Epithelial cell of esophagus (primary cell): ENCODE results near the gene OR6Q1.

Source experiments
- DNase-seq: peaks from one replicate; pipeline ENCODE4 v3.0.0; 2010; ENCODE audit warnings: low read depth
- H3K4me3 ChIP-seq: 2 replicates; pipeline ENCODE4 v1.5.1; 2011; ENCODE audit warnings: mild to moderate bottlenecking, low read length, control low read depth
- TF ChIP-seq, protein P1 (sequence below): IDR thresholded peaks from 2 replicates; pipeline ENCODE4 v1.5.1; 2011; ENCODE audit warnings: low read depth, mild to moderate bottlenecking, low read length, control low read depth, inconsistent platforms; ENCODE audit not compliant: insufficient read depth; ENCODE audit errors: missing control alignments

OR6Q1 gene

DNA sequence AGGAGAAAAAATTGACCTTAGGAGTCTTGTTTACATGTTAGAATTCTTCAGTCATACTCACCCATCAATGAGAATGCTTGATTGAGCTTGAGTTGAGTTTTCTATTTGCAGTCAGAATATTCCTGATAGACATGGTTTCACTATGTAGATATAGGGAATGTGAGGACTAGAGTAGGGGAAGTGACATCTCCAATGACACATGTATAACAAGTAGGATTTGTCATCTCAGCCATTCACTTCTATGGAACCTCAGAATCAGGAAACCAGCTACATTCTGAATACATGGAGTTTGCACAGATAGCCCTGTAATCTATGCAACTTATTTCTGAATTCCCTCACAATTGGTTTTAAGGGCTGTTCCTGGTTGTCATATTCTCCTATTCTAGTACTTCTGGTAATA, 27.2 kb upstream of the OR6Q1 start:
- no peak overlapping the region for H3K4me3 ChIP-seq
- no peak for DNase-seq
- TF ChIP-seq, protein P1, sequence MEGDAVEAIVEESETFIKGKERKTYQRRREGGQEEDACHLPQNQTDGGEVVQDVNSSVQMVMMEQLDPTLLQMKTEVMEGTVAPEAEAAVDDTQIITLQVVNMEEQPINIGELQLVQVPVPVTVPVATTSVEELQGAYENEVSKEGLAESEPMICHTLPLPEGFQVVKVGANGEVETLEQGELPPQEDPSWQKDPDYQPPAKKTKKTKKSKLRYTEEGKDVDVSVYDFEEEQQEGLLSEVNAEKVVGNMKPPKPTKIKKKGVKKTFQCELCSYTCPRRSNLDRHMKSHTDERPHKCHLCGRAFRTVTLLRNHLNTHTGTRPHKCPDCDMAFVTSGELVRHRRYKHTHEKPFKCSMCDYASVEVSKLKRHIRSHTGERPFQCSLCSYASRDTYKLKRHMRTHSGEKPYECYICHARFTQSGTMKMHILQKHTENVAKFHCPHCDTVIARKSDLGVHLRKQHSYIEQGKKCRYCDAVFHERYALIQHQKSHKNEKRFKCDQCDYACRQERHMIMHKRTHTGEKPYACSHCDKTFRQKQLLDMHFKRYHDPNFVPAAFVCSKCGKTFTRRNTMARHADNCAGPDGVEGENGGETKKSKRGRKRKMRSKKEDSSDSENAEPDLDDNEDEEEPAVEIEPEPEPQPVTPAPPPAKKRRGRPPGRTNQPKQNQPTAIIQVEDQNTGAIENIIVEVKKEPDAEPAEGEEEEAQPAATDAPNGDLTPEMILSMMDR: no peak

DNA sequence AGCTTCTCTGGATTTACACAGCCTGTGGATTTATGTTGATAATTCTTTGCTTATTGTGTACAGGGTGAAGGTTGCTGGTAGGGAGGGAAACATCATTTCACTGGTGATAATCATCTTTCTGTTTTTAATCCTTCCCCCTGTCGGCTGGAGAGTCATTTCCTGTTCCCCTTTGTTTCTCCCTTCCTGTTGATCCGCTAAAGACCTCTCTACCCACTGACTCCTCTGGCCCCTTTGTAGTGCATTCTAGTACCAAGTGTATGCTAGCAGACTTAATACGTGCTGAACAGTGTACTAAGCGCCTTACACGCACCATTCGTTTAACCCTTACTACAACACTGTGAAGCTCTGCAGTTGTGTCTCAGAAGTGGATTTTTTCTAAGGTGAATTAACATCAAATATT, 26.1 kb upstream of the OR6Q1 start:
- no peak for DNase-seq
- TF ChIP-seq, protein P1: no peak
- H3K4me3 ChIP-seq: no peak overlapping the region

DNA sequence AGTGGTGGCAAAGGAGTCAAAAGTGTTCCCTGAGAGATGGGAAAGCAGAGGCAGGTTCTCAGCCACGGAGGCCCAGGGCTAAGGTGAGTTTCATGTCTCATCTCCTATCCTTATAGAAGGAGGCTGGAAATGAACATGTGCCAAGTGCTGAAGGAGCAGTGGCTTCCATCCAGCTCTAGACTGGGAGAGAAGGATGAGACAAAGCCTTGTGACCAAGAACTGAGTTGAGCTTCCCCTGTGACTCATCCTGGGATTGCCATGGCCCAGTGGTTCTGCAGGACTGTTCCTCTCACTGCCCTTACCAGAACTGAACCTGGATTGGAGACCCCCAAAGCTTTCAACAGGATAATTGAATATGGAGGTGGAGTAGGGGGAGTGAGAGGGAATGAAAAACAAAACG, 23.8 kb upstream of the OR6Q1 start:
- peak; percentile 71 for DNase-seq
- no peak overlapping the region for H3K4me3 ChIP-seq
- TF ChIP-seq, protein P1: no peak

GRCh38 chr11:58011771-58012170, 19.0 kb upstream of the OR6Q1 start:
- H3K4me3 ChIP-seq: no peak overlapping the region
- TF ChIP-seq, protein P1: no peak
- no peak for DNase-seq

- DNase-seq: no peak
- TF ChIP-seq, protein P1: no peak
- H3K4me3 ChIP-seq: no peak within 1 kb of the TSS
These were observed 7.3 kb upstream of the OR6Q1 start, which contains the start of gene OR9Q1 for GRCh38 chr11:58023435-58023931. Gene OR9Q1 (plus strand): TSS chr11:58023881. CDS start chr11:58179445, 155,564 bp downstream.

DNA sequence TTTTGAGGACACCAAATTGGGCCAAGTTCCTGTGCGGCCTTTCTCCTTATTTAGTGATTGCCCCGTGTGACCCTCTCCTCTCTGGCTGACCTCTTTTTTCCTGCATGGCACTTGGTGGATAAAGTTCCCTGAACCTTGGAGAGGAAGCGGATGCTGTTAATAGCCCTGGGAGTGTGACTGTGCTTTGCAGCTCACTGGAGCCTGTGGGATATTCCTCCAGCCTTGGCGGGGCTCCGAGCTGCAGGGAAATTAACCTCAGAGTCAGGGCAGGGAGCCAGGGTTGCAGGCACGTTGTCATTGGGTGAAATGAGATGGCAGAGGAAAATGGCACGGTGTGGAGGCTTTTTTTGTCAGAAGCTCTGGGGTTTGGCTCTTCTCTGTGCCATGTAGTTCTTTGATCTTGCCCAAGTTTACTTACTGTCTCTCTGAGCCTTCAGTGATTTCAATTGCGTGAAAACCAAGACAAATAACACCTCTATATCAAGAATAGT, 6.1 kb upstream of the OR6Q1 start:
- no peak overlapping the region for H3K4me3 ChIP-seq
- TF ChIP-seq, protein P1: no peak
- no peak for DNase-seq

- H3K4me3 ChIP-seq: no peak overlapping the region
- TF ChIP-seq, protein P1: no peak
- DNase-seq: no peak
These were observed 3.4 kb upstream of the OR6Q1 start for GRCh38 chr11:58027341-58027740.
